HepG2 (cell line): ENCODE results near the gene SNX2. TPM values are rescaled to one million over a fixed set of nuclear protein-coding genes. Genes with fewer than 3 reads are reported as not detected.

ENCODE experiments used
- ATAC-seq: fragments of 200-7000 bp; cut with Tn5 transposase; 3 replicates; pipeline ENCODE4 v1.9.1; 2020; ENCODE audit warnings: mild to moderate bottlenecking, moderate library complexity
- BruUV-seq: library from RNA; stranded (reverse); fragments of 400-500 nt; replicated peaks from 2 replicates; lab custom pipeline; 2021; lab: Mats Ljungman, UMichigan
- CTCF ChIA-PET: fragments of 300-600 bp; formaldehyde crosslinking; extraction: SDS; loops from one replicate; lab custom pipeline; 2021; ENCODE audit warnings: low total read pairs, inconsistent platforms, low intra/inter-chr PET ratio; lab: Yijun Ruan, JAX
- POLR2A ChIA-PET: fragments of 350-600 bp; sonication (Branson Sonifier 250); formaldehyde crosslinking; loops from one replicate; lab custom pipeline; 2020; ENCODE audit warnings: antibody characterized with exemption, inconsistent platforms; lab: Yijun Ruan, JAX
- DNase-seq: peaks from one replicate; pipeline ENCODE4 v3.0.0-alpha.2; 2015; ENCODE audit warnings: low spot score
- FAIRE-seq: peaks from 3 replicates; lab custom pipeline; 2011; peaks lifted over from hg19 to GRCh38; lab: Jason Lieb, UNC
- H2AFZ ChIP-seq: one replicate; pipeline ENCODE4 v1.6.1; 2011; ENCODE audit warnings: low read length, inconsistent platforms
- H3K27ac ChIP-seq: fragments of 300-600 bp; 3 replicates; pipeline ENCODE4 v1.8.0; 2011; ENCODE audit warnings: mixed run types, mild to moderate bottlenecking, mixed read lengths, low read length, inconsistent platforms; ENCODE audit not compliant: insufficient read depth; ENCODE audit errors: extremely low read length
- H3K27me3 ChIP-seq, 2 experiments: fragments of 200-600 bp in 1 of 2; 2 replicates in 1 of 2; 3 replicates in 1 of 2; pipeline versions ENCODE4 v1.6.0 to v1.8.0; 2011; ENCODE audit warnings: low read length in 2 of 2, mild to moderate bottlenecking in 2 of 2, moderate library complexity in 2 of 2, inconsistent platforms in 1 of 2; ENCODE audit not compliant: insufficient read depth in 2 of 2, control insufficient read depth in 1 of 2
- H3K36me3 ChIP-seq, 2 experiments: fragments of 200-600 bp in 1 of 2; replicated peaks in 1 of 2; 2 replicates in 1 of 2; 3 replicates in 1 of 2; pipeline versions ENCODE4 v1.5.1 to v1.8.0; 2011; ENCODE audit warnings: low read length in 2 of 2, inconsistent platforms in 1 of 2; ENCODE audit not compliant: insufficient read depth in 2 of 2, control insufficient read depth in 1 of 2
- H3K4me1 ChIP-seq: 2 replicates; pipeline ENCODE4 v1.5.1; 2012; ENCODE audit warnings: low read length, inconsistent platforms; ENCODE audit not compliant: insufficient read depth
- H3K4me2 ChIP-seq: 2 replicates; pipeline ENCODE4 v1.6.0; 2011; ENCODE audit warnings: low read depth, low read length, inconsistent platforms
- H3K4me3 ChIP-seq, 3 experiments: fragments of 200-600 bp in 1 of 3; sonication (generic), shearing (Covaris generic) in 1 of 3; replicated peaks in 1 of 3; 2 replicates each; pipeline ENCODE4 v1.5.1; 2011 to 2016; ENCODE audit warnings: low read length in 3 of 3, inconsistent platforms in 2 of 3, low read depth in 2 of 3, mild to moderate bottlenecking in 2 of 3, control low read depth in 1 of 3, mixed read lengths in 1 of 3; ENCODE audit not compliant: insufficient read depth in 1 of 3
- H3K79me2 ChIP-seq: one replicate; pipeline ENCODE4 v1.6.1; 2011; ENCODE audit warnings: low read length, inconsistent platforms; ENCODE audit not compliant: insufficient read depth
- H3K9ac ChIP-seq: 2 replicates; pipeline ENCODE4 v1.6.0; 2011; ENCODE audit warnings: mild to moderate bottlenecking, low read depth, low read length, inconsistent platforms; ENCODE audit not compliant: insufficient read depth
- H3K9me3 ChIP-seq: 2 replicates; pipeline ENCODE4 v1.5.1; 2012; ENCODE audit warnings: mild to moderate bottlenecking, low read length
- H4K20me1 ChIP-seq: 2 replicates; pipeline ENCODE4 v1.6.0; 2011; ENCODE audit warnings: inconsistent platforms, mild to moderate bottlenecking, low read length, moderate library complexity; ENCODE audit not compliant: insufficient read depth
- ADNP ChIP-seq: sonication (generic); formaldehyde crosslinking; IDR thresholded peaks from 2 replicates; pipeline ENCODE4 v1.4.0; 2020; ENCODE audit warnings: missing genetic modification reagents
- BRD4 ChIP-seq: sonication (generic); formaldehyde crosslinking; IDR thresholded peaks from 2 replicates; pipeline ENCODE4 v1.4.0; 2020; ENCODE audit warnings: missing genetic modification reagents
- FOXK2 ChIP-seq: fragments of 450-650 bp; IDR thresholded peaks from 2 replicates; pipeline ENCODE4 v1.6.1; 2016
- KDM5A ChIP-seq: fragments of 200-600 bp; sonication (generic); IDR thresholded peaks from 2 replicates; pipeline ENCODE4 v1.7.0; 2018; ENCODE audit warnings: antibody characterized with exemption, mild to moderate bottlenecking, low read length, borderline replicate concordance
- KLF12 ChIP-seq: sonication (generic); formaldehyde crosslinking; IDR thresholded peaks from 2 replicates; pipeline ENCODE4 v1.4.0; 2020; ENCODE audit warnings: missing genetic modification reagents, borderline replicate concordance
- MEIS2 ChIP-seq: sonication (generic); formaldehyde crosslinking; IDR thresholded peaks from 2 replicates; pipeline ENCODE4 v1.9.0; 2021; ENCODE audit warnings: mild to moderate bottlenecking, missing genetic modification reagents
- NCOR1 ChIP-seq: fragments of 200-600 bp; sonication (generic); IDR thresholded peaks from 2 replicates; pipeline ENCODE4 v1.7.0; 2017; ENCODE audit warnings: antibody characterized with exemption, low read length, borderline replicate concordance
- NFE2L1 ChIP-seq: sonication (generic); formaldehyde crosslinking; IDR thresholded peaks from 2 replicates; pipeline ENCODE4 v1.4.0; 2020; ENCODE audit warnings: missing genetic modification reagents, mild to moderate bottlenecking, borderline replicate concordance
- REXO4 ChIP-seq: sonication (generic); formaldehyde crosslinking; IDR thresholded peaks from 2 replicates; pipeline ENCODE4 v1.8.0; 2022; ENCODE audit warnings: missing genetic modification reagents, mild to moderate bottlenecking, borderline replicate concordance
- SNRNP70 ChIP-seq: fragments of 200-400 bp; formaldehyde crosslinking; IDR thresholded peaks from 2 replicates; pipeline ENCODE4 v1.6.1; 2017; ENCODE audit warnings: mild to moderate bottlenecking, low read depth, low read length, moderate library complexity
- TP53 ChIP-seq: sonication (generic); formaldehyde crosslinking; conservative IDR thresholded peaks from 2 replicates; pipeline ENCODE4 v1.4.0; 2020; ENCODE audit warnings: missing genetic modification reagents
- ZBTB46 ChIP-seq: sonication (generic); formaldehyde crosslinking; IDR thresholded peaks from 2 replicates; pipeline ENCODE4 v1.4.0; 2020; ENCODE audit warnings: mild to moderate bottlenecking, missing genetic modification reagents, borderline replicate concordance
- ZNF124 ChIP-seq: sonication (generic); formaldehyde crosslinking; IDR thresholded peaks from 2 replicates; pipeline ENCODE4 v1.4.0; 2020; ENCODE audit warnings: missing genetic modification reagents
- WGBS: methylation state at CpG from one replicate; pipeline ENCODE4 v1.1.6; 2017; ENCODE audit warnings: low lambda C conversion rate; 5-methylcytosine and 5-hydroxymethylcytosine counted together
- in situ Hi-C: cut with HindIII; loops from 2 replicates; pipeline ENCODE4 v1.10.0; 2017; ENCODE audit warnings: low pct_unique_long_range_greater_than_20kb; ENCODE audit not compliant: extremely low pct_ligation_motif_present
- intact Hi-C: fragments of 100-400 bp; cut with micrococcal nuclease; formaldehyde crosslinking; loops from one replicate; pipeline ENCODE4 v1.10.0; 2022; ENCODE audit not compliant: unreplicated experiment
- polyA plus RNA-seq, 8 experiments: library from polyadenylated mRNA; depleted of rRNA in 3 of 8; stranded (reverse) in 7 of 8; unstranded in 1 of 8; fragments of >200 nt; fragmentation: Illumina TruSeq in 4 of 8; extraction: Trizol in 4 of 8; gene quantifications; 2 replicates each; pipeline versions ENCODE4 v1.2.1 to v1.2.3, GENCODE V29; 2011 to 2016; ENCODE audit warnings: low read depth in 4 of 8, missing spikeins in 1 of 8, mixed read lengths in 1 of 8; ENCODE audit not compliant: insufficient read depth in 1 of 8
- total RNA-seq, 5 experiments: library from RNA; depleted of rRNA; stranded (reverse); fragments of >200 nt; fragmentation: Illumina TruSeq; extraction: Trizol; gene quantifications; 2 replicates each; pipeline ENCODE4 v1.2.3, GENCODE V29; 2016; ENCODE audit warnings: low read depth in 1 of 5
- TF ChIP-seq, protein P1 (sequence below): sonication (generic); formaldehyde crosslinking; IDR thresholded peaks from 2 replicates; pipeline ENCODE4 v1.5.0; 2020; ENCODE audit warnings: mild to moderate bottlenecking, missing genetic modification reagents, borderline replicate concordance

SNX2 gene
- total and polyA plus RNA-seq, 2 of the 13 experiments (the other 11 are each of a cell fraction or from before 2014, with no cell fraction given) = 26.4 to 78.8 TPM

DNA sequence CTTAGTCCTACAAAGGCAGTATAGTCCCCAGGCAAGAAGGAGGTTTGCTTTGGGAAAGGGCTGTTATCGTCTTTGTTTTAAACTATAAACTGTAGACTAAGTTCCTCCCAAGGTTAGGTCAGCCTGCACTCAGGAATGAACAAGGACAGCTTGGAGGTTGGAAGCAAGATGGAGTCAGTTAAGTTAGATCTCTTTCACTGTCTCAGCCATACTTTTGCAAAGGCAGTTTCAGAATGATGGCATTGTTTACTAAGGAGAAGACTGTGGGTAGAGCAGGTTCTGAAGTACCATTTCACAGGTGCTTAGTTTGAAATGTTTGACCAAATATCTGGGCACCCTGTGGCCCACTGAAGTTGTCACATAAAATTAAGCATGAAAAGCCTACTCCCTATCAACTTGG is 90.0 kb downstream of the SNX2 start (continued):
- no peak for TF ChIP-seq TP53 (CRISPR knock-in tag)
- no peak for TF ChIP-seq KLF12 (CRISPR knock-in tag)

- FAIRE-seq = no peak
- ChIA-PET CTCF (no interaction called here), POLR2A (no interaction called here)
- Histone ChIP-seq H3K9ac (no peak overlapping the region), H2AFZ (no peak overlapping the region), H3K9me3 (no peaks in the 10 kb centered on the region), H3K27ac (no peak overlapping the region), H3K27me3 (no peaks in the 10 kb centered on the region), H3K79me2 (no peaks in the 10 kb centered on the region), H3K4me1 (peaks cover 11% of the 10 kb centered on the region), H3K4me3 (no peak overlapping the region), H4K20me1 (no peaks in the 10 kb centered on the region), H3K4me2 (no peak overlapping the region), H3K36me3 (peaks cover 0 to 2% of the 10 kb centered on the region in 2 experiments; a peak in 2 of 5 replicates)
- no peak for ATAC-seq
- intact Hi-C loops = no loop called here
- in situ Hi-C loops = no loop called here
- BruUV-seq = no TSS peak
- WGBS = 97% methylated on average over 7 of the region's 7 CpGs
- no peak for DNase-seq
- TF ChIP-seq ZNF124 (no peak), FOXK2 (no peak), BRD4 (no peak), MEIS2 (CRISPR knock-in tag) (no peak), ADNP (CRISPR knock-in tag) (no peak), KDM5A (no peak), SNRNP70 (no peak), NCOR1 (no peak), ZBTB46 (CRISPR knock-in tag) (no peak), NFE2L1 (no peak), REXO4 (CRISPR knock-in tag) (no peak)
- TF ChIP-seq, protein P1, sequence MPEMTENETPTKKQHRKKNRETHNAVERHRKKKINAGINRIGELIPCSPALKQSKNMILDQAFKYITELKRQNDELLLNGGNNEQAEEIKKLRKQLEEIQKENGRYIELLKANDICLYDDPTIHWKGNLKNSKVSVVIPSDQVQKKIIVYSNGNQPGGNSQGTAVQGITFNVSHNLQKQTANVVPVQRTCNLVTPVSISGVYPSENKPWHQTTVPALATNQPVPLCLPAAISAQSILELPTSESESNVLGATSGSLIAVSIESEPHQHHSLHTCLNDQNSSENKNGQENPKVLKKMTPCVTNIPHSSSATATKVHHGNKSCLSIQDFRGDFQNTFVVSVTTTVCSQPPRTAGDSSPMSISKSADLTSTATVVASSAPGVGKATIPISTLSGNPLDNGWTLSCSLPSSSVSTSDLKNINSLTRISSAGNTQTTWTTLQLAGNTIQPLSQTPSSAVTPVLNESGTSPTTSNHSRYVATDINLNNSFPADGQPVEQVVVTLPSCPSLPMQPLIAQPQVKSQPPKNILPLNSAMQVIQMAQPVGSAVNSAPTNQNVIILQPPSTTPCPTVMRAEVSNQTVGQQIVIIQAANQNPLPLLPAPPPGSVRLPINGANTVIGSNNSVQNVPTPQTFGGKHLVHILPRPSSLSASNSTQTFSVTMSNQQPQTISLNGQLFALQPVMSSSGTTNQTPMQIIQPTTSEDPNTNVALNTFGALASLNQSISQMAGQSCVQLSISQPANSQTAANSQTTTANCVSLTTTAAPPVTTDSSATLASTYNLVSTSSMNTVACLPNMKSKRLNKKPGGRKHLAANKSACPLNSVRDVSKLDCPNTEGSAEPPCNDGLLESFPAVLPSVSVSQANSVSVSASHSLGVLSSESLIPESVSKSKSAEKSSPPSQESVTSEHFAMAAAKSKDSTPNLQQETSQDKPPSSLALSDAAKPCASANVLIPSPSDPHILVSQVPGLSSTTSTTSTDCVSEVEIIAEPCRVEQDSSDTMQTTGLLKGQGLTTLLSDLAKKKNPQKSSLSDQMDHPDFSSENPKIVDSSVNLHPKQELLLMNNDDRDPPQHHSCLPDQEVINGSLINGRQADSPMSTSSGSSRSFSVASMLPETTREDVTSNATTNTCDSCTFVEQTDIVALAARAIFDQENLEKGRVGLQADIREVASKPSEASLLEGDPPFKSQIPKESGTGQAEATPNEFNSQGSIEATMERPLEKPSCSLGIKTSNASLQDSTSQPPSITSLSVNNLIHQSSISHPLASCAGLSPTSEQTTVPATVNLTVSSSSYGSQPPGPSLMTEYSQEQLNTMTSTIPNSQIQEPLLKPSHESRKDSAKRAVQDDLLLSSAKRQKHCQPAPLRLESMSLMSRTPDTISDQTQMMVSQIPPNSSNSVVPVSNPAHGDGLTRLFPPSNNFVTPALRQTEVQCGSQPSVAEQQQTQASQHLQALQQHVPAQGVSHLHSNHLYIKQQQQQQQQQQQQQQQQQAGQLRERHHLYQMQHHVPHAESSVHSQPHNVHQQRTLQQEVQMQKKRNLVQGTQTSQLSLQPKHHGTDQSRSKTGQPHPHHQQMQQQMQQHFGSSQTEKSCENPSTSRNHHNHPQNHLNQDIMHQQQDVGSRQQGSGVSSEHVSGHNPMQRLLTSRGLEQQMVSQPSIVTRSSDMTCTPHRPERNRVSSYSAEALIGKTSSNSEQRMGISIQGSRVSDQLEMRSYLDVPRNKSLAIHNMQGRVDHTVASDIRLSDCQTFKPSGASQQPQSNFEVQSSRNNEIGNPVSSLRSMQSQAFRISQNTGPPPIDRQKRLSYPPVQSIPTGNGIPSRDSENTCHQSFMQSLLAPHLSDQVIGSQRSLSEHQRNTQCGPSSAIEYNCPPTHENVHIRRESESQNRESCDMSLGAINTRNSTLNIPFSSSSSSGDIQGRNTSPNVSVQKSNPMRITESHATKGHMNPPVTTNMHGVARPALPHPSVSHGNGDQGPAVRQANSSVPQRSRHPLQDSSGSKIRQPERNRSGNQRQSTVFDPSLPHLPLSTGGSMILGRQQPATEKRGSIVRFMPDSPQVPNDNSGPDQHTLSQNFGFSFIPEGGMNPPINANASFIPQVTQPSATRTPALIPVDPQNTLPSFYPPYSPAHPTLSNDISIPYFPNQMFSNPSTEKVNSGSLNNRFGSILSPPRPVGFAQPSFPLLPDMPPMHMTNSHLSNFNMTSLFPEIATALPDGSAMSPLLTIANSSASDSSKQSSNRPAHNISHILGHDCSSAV = no peak
These were observed 95.5 kb downstream of the SNX2 start for GRCh38 chr5:122870219-122870856.
